GM13977 (cell line): ENCODE data around the gene OPA3.

Experiments
- DNase-seq: peaks from one replicate; pipeline ENCODE4 v3.0.0; 2012; ENCODE audit warnings: low spot score
- in situ Hi-C: fragments of 300-500 bp; cut with MboI; formaldehyde crosslinking; loops from one replicate; pipeline ENCODE4 v1.12.0; 2022; ENCODE audit warnings: low sequenced_read_pairs, low pct_unique_long_range_greater_than_20kb, mixed read lengths, inconsistent platforms; ENCODE audit not compliant: unreplicated experiment
- TF ChIP-seq, protein P1 (sequence below): IDR thresholded peaks from 2 replicates; pipeline ENCODE4 v1.5.1; 2012; ENCODE audit warnings: mild to moderate bottlenecking, control low read depth; ENCODE audit not compliant: insufficient read depth; ENCODE audit errors: extremely low read depth, missing control alignments

The OPA3 gene

DNA sequence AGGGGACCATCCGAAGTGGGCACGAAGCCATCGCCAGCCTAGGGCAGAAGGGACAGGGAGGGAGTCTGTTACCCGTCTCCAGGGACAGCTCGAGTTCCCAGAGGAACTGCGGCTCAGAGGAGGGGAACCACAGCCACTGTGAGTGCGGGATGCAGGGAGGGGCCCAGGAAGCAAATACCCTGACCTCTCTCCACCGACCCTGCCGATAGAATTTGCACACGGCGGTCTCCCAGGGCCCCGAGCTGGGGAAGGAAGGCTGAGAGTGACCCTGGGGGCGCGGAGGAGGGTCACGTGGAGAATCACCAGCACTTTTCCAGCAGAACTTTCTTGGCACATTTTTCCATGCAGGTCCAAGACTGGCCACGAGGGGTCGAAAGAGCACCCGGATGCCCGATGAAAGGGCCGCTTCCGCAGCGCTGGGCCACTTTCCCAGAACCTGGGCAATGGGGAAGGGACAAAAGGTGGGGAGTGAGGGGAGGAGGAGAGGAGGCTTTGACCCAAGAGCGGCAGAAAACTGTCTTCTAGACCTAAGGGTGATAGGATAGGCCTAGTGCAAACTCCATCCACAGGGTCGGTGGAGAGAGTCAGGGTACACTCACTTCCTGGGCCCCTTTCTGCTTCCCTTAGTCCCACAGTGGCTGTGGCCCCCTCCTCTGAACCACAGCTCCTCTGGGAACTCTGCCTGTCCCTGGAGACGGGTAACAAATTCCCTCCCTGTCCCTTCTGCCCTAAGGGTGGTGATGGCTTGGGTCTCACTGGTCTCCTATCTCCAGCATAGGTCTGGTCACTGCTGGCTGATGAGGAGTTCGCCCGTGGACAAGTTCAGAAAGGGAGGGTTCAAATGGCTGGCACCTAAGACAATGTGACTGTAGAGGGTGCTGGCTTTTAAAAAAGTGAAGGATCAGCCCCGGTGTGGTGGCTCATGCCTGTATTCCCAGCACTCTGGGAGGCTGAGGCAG lies 22.7 kb upstream of the OPA3 start:
- in situ Hi-C loops, result no loop called here
- TF ChIP-seq, protein P1, sequence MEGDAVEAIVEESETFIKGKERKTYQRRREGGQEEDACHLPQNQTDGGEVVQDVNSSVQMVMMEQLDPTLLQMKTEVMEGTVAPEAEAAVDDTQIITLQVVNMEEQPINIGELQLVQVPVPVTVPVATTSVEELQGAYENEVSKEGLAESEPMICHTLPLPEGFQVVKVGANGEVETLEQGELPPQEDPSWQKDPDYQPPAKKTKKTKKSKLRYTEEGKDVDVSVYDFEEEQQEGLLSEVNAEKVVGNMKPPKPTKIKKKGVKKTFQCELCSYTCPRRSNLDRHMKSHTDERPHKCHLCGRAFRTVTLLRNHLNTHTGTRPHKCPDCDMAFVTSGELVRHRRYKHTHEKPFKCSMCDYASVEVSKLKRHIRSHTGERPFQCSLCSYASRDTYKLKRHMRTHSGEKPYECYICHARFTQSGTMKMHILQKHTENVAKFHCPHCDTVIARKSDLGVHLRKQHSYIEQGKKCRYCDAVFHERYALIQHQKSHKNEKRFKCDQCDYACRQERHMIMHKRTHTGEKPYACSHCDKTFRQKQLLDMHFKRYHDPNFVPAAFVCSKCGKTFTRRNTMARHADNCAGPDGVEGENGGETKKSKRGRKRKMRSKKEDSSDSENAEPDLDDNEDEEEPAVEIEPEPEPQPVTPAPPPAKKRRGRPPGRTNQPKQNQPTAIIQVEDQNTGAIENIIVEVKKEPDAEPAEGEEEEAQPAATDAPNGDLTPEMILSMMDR, result peak; percentile 78
- DNase-seq, result no peak

DNA sequence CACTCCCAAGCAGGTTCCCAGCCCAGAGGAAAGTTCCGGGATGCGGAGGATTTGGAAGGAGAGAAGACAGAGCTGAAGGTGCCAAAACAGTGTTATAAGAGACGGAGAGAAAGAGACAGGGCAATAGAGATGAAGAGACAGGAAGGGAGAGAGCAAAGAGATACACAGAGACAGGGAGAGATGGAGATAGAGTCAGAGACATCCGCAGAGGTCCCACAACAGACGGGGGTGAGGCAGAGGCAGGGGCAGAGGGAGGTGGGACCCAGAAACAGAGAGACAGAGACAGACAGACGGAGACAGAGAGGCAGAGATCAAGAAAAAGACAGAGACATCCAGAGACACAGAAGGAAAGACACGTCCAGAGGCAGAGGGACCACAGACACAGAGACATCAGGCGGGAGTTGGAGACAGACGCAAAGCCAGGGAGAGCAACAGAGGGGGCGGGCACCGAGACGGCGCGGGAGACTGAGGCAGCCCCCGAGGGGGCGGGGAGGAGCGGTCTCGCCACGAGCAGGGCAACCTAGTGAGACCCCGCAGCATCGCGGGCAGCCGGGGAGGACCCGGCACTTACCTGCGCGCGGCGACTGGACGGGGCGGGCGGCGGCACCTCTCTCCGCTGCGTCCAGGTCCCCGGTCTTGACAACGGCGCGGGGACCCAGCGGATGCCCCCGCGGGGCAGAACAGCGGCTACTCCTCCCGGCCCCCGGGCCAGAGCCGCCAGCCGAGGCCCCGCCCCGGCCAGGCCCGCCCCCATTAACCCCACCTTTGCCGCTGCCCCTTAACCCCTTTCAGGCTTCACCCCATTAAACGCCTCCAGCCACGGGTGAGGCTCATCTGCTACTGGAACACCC lies 17.1 kb upstream of the OPA3 start, which contains the start of gene GPR4:
GPR4 (minus strand) TSS at position 689 of the 851 bp plus-strand sequence. CDS start 10,346 bp downstream, outside the sequence.
- TF ChIP-seq, protein P1, result no peak
- in situ Hi-C loops, result no loop called here
- peak; percentile 31 for DNase-seq

DNA sequence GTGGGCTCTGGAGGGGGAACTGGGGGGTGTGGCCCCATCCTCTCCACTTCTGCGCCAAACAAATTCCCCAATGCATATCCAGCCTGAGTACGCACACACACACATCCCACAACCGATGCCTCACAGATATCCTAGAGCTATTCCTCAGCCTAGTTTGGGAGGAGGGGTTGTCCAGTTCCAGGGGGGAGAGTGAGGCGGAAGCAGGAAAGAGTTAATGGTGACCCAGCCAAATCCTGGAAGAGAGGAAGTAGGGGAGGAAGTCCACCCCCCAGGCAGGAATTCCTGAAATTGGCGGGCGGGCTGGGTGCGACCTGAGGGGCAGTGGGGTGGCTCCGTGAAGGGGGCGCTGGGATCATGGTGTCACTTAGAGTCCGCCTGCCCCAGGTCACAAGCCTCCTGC lies 16.5 kb upstream of the OPA3 start:
- TF ChIP-seq, protein P1, result no peak
- in situ Hi-C loops, result no loop called here
- peak; percentile 21 for DNase-seq

DNA sequence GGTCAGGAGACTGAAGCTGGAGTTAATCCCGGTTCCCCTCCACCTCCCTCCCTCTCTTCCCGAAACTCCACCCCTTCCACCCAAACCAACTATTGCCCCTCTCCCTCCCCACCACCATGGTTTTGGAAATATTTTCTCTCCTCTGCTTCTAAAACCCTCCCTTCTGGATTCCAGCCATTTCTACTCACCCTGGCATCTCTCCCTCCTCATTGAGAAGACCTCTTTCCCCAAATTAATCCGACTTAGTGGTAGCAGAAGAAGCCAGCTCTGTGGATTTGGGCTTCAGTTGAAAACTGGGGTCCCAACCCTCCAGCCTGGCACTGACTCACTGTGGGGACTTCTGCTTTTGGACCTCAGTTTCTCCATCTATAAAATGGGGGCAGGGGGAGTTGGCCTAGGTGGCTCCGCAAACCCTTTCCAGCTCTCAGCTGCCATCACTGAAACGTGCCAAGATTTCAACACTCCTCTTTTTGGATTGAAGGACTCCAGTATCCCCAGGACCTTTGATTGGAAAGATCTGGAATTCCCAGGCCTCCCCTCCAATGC lies 15.8 kb upstream of the OPA3 start:
- in situ Hi-C loops, result no loop called here
- peak; percentile 4 for DNase-seq
- TF ChIP-seq, protein P1, result no peak

DNA sequence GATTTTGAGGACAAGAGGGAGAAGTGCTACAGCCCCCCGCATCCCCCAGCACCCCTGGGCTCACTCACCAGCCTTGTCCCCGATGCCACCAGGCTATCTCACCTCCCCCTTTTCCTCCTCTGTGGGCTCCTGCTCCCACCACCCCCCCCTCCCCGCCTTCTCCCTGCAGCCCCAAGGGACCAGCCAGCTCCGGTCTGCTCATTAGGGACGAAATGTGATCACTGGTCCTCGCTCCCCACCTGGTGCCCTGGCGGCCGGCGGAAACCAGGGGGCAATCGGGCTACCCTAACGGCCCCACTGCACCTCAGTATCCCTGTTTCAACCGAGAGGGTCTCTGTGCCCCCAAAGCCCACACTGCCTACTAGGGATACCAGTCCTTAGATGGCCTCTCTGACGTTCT lies 14.7 kb upstream of the OPA3 start:
- in situ Hi-C loops, result no loop called here
- DNase-seq, result peak; percentile 22
- TF ChIP-seq, protein P1, result no peak
